ENCODE measurements around the gene MFRP.

MFRP gene

GRCh38 chr11:119322921-119323531 lies 23.5 kb downstream of the MFRP start:
- no peak for TF ChIP-seq CTCF (conservative IDR thresholded peaks at IDR 0.05; ENCODE audit: low read depth, low read length)
- H3K4me3 ChIP-seq (ENCODE audit: low read length) = no peak overlapping the region
- DNase-seq (ENCODE audit: low read depth) = no peak

GRCh38 chr11:119322360-119322739 lies 24.2 kb downstream of the MFRP start:
- peak; percentile 3 for TF ChIP-seq CTCF (conservative IDR thresholded peaks at IDR 0.05; ENCODE audit: low read depth, low read length)
- no peak overlapping the region for H3K4me3 ChIP-seq (ENCODE audit: low read length)
- DNase-seq (ENCODE audit: low read depth) = no peak

- DNase-seq (ENCODE audit: low read depth) = no peak
Measured at GRCh38 chr11:119320776-119321524, 25.6 kb downstream of the MFRP start.

GRCh38 chr11:119320240-119320775 lies 26.2 kb downstream of the MFRP start:
- no peak for DNase-seq (ENCODE audit: low read depth)
- peak overlapping the region; percentile 46 for H3K4me3 ChIP-seq (ENCODE audit: low read length)
- no peak for TF ChIP-seq CTCF (conservative IDR thresholded peaks at IDR 0.05; ENCODE audit: low read depth, low read length)

More at GRCh38 chr11:119320776-119321524, 25.6 kb downstream of the MFRP start:
- no peak for TF ChIP-seq CTCF (conservative IDR thresholded peaks at IDR 0.05; ENCODE audit: low read depth, low read length)
- peak overlapping the region; percentile 46 for H3K4me3 ChIP-seq (ENCODE audit: low read length)

- DNase-seq (ENCODE audit: low read depth) = no peak
- no peak for TF ChIP-seq CTCF (conservative IDR thresholded peaks at IDR 0.05; ENCODE audit: low read depth, low read length)
- H3K4me3 ChIP-seq (ENCODE audit: low read length) = no peak overlapping the region
Measured at GRCh38 chr11:119319700-119320239, 26.7 kb downstream of the MFRP start.

GRCh38 chr11:119319136-119319699 lies 27.3 kb downstream of the MFRP start:
- DNase-seq (ENCODE audit: low read depth) = no peak
- H3K4me3 ChIP-seq (ENCODE audit: low read length) = no peak overlapping the region

More at GRCh38 chr11:119319136-119319699, 27.3 kb downstream of the MFRP start:
- TF ChIP-seq CTCF (conservative IDR thresholded peaks at IDR 0.05; ENCODE audit: low read depth, low read length) = no peak

Measured in retinal pigment epithelial cell (primary cell).